ENCODE measurements around the gene UBE3A. TPM values are rescaled to one million over a fixed set of nuclear protein-coding genes. Genes with fewer than 3 reads are reported as not detected.
A peak's percentile ranks its signal among the peaks of the same experiment; 100 is the strongest.

UBE3A gene
- total RNA-seq = 178 TPM
- polyA plus RNA-seq = 33.1 TPM

DNA sequence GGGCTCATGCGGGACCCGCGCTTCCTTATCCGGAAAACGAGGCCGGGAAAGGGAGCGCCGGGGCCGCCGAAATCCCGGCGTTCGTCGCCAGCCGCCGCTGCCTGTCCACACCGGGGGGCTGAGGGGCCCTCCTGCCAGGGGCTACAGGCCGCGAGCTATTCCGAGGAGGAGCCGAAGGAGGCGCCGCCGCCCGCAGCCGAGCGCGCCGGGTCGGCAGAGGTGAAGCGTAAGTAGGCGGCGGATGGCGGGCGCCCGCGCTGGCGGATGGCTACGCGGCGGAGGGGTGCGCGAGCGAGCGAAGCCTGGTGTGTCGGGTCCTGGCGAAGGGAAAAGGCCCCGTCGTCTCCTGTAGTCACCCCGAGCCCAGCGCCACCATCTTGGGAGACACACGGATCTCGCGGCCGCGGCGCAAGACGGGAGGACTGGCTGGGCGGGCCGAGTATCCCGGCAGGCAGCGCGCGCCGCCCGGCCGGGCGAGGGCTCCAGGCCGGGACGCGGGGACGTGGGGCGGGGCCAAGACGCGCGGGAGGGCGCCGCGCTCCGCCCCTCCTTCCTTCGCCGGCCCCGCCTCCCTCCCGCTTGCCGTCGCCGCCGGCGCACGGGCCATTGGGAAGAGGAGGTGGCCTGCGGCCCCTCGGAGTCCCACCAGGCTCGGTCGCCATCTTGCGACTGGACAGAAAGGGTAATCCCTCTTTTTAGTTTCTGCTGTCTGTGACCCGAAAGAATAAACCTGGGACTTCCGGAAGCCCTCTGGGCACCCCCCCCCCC lies at the start of gene UBE3A:
Gene UBE3A, minus strand, starts transcription at position 424 of the 768 bp plus-strand sequence. CDS start 29,917 bp downstream, outside the sequence.
- peak; percentile 73 for DNase-seq (ENCODE audit: extremely low spot score)
- Histone ChIP-seq H3K4me3 (ENCODE audit: low read depth, low read length) (peak within 1 kb of the TSS; percentile 82), H3K27ac (ENCODE audit: low read depth) (peak within 1 kb of the TSS; percentile 96), H3K4me1 (ENCODE audit: insufficient read depth) (peaks cover 1% of the 10 kb centered on the region), H3K36me3 (ENCODE audit: insufficient read depth) (no peaks in the 10 kb centered on the region)
- under 1% methylated on average over 93 of the region's 97 CpGs for WGBS

DNA sequence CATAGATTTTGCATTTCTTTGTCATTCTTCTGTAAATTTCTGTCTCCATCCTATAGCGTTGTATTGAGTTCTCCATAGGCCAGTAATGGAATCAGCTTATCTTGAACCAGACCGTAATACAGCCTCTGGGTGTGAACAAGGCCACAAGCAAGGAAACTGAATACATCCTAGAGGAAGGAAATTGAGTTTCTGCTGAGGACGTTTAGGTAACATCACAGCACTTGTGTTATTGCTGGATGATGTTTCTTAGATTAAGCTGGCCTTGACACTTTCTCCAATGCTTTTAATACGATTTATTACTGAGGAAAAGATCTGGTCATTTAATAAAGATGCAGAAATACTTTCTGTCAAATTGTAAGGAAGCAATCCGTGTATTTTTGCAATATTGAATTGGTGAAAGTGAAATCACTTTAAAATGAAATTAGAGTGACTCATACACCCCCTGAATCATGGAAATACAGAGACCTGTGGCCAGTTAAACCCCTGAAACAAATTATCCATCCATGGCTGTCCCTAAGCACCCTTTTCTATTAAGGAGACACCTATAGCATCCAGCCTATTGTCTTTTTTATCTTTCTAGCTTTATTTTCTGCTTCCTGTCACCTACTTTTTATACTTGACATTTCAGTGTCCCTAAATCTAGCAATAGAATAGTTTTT lies 48.5 kb upstream of the UBE3A start:
- 37% methylated on average over 5 of the region's 5 CpGs for WGBS
- H3K27ac ChIP-seq (ENCODE audit: low read depth) = no peak overlapping the region
- no peaks in the 10 kb centered on the region for H3K36me3 ChIP-seq (ENCODE audit: insufficient read depth)
- DNase-seq (ENCODE audit: extremely low spot score) = no peak
- no peak overlapping the region for H3K4me3 ChIP-seq (ENCODE audit: low read depth, low read length)
- no peaks in the 10 kb centered on the region for H3K4me1 ChIP-seq (ENCODE audit: insufficient read depth)

DNA sequence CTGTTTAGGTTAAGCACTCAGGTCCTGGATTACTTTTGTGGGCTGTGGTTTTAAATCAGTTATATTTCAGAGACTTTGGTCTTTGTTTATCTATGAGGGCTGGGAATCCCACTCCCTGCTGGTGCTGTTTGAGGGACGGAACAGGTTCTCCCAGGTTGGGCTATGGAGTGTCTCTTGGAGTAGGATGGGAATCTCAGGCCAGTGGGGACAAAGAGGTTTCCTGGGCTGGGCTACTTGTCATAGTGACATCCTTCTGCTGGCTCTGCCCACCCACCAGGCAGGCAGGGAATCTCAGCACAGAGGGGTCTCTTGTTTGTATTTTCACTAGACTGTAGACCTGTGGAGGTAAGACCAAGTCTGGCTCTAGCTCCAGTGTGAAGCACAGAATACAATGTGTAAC lies 47.2 kb upstream of the UBE3A start:
- no peaks in the 10 kb centered on the region for H3K36me3 ChIP-seq (ENCODE audit: insufficient read depth)
- no peak overlapping the region for H3K27ac ChIP-seq (ENCODE audit: low read depth)
- no peak overlapping the region for H3K4me3 ChIP-seq (ENCODE audit: low read depth, low read length)
- WGBS = 49% methylated on average over 1 of the region's 1 CpG
- no peak for DNase-seq (ENCODE audit: extremely low spot score)
- no peaks in the 10 kb centered on the region for H3K4me1 ChIP-seq (ENCODE audit: insufficient read depth)

DNA sequence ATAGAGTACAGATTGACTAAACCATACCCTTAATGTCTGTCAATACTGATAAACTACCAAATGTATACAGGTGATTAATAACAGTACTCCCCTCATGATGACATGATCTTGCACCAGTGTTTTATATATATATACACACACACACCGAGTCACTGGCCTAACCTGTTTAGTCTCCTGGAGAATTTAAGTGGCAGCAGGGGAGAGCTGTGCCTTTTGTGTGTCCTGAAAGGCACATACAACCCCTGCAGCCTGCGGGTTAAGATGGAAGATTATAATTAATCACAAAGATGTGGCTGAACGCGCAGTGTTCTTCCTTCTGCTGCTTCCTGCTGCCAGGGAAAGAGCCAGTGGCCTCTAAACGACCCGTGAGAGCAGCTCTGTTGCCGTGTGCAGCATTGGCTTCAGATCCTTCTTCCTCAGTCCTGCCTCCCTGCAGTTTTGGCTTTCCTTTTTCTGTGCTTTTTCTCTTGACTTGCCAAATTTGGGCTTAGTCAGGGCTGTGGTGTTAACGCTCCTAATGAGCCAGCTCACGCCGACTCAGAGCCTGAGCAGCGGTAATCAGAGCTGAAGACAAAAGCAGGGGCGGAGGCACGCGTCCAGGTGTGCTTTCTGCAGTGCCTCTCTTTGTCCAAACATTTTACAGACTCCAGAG lies 42.5 kb upstream of the UBE3A start:
- Histone ChIP-seq H3K36me3 (ENCODE audit: insufficient read depth) (no peaks in the 10 kb centered on the region), H3K4me3 (ENCODE audit: low read depth, low read length) (no peak overlapping the region), H3K4me1 (ENCODE audit: insufficient read depth) (no peaks in the 10 kb centered on the region), H3K27ac (ENCODE audit: low read depth) (no peak overlapping the region)
- DNase-seq (ENCODE audit: extremely low spot score) = peak; percentile 14
- WGBS = 14% methylated on average over 14 of the region's 14 CpGs

DNA sequence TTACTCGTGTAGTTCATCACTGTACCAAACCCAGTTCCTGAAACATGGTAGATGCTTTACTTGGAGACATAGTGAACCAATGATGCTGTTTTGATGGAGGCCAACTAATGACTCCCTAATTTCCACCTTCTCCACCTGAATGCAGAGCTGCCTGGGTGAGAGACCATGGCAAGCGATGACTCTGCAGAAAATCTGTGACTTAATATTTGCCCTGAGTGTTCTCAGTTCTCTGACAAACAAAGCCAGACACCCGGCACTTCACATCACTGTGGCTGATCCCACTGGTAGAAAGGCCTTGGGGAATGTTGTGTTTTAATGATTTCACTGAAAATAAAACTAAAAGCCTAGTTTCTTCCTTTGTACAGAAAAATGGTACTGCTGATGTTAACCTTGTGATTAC lies 39.5 kb upstream of the UBE3A start:
- H3K4me1 ChIP-seq (ENCODE audit: insufficient read depth) = no peaks in the 10 kb centered on the region
- WGBS = 94% methylated on average over 3 of the region's 3 CpGs

DNA sequence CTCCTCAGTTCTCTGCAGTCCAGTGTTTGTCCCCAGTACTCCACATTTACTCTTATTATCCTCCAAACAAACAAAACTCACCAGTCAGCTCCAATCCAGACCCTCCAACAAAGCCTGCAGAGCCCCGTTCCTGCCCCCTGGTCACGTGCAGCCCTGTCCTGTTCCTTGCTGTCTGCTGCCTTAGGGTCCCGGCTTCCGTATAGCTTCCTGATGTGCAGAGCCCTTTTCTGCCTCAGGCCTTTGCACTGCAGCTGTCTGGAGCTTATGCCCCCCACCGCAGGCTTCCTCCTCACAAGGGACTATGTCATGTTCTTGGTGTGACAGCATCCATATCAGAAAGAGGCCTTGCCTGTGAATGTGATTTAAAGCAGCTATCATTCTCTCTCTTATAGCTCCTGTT lies 39.0 kb upstream of the UBE3A start:
- no peak overlapping the region for H3K4me3 ChIP-seq (ENCODE audit: low read depth, low read length)
- 84% methylated on average over 5 of the region's 5 CpGs for WGBS
- H3K4me1 ChIP-seq (ENCODE audit: insufficient read depth) = no peaks in the 10 kb centered on the region
- no peak for DNase-seq (ENCODE audit: extremely low spot score)
- H3K27ac ChIP-seq (ENCODE audit: low read depth) = no peak overlapping the region
- H3K36me3 ChIP-seq (ENCODE audit: insufficient read depth) = no peaks in the 10 kb centered on the region

More for the DNA sequence above, 39.5 kb upstream of the UBE3A start:
- Histone ChIP-seq H3K36me3 (ENCODE audit: insufficient read depth) (no peaks in the 10 kb centered on the region), H3K27ac (ENCODE audit: low read depth) (no peak overlapping the region), H3K4me3 (ENCODE audit: low read depth, low read length) (no peak overlapping the region)
- no peak for DNase-seq (ENCODE audit: extremely low spot score)

DNA sequence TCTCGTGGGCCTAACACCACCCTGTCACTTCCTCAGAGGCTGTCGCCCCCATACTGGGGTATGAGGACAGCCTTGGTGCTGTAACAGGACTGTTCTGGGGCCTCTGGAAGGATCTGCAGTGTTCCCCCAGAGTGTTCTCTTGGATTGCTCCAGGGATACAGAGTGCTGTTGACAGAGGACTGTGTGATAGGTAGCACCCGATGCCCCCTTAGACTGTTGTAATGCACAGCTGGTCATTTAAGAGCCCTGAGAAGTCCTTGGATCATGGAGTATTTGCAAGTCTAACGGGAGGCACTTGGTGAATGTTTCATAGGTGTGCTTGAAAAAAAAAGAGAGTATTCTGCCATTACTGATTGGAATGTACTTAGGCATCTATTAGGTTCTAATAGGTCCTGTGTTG lies 35.4 kb upstream of the UBE3A start:
- H3K27ac ChIP-seq (ENCODE audit: low read depth) = no peak overlapping the region
- no peaks in the 10 kb centered on the region for H3K4me1 ChIP-seq (ENCODE audit: insufficient read depth)
- H3K4me3 ChIP-seq (ENCODE audit: low read depth, low read length) = no peak overlapping the region
- H3K36me3 ChIP-seq (ENCODE audit: insufficient read depth) = no peaks in the 10 kb centered on the region
- no peak for DNase-seq (ENCODE audit: extremely low spot score)
- WGBS = 87% methylated on average over 4 of the region's 4 CpGs

DNA sequence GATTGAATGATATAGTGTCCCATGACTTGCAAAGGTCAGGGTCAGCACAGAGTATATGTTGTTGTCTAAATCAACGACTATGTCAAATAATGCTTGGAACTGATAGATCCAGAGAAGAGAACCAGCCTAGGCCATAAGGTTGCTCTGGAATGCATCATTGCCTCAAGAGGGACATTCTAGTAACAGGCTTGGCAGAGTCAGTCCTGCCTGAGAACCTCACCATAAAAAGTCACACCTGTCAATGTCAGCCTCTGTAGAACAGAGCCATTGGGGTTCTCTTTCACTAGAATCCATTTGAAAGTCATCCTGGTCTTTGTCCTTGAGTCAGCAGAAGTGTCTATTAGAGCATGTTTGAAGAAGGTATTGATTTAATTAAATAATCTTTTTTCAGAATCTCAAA lies 31.4 kb upstream of the UBE3A start:
- no peak overlapping the region for H3K4me3 ChIP-seq (ENCODE audit: low read depth, low read length)
- WGBS = 86% methylated on average over 1 of the region's 1 CpG
- no peaks in the 10 kb centered on the region for H3K36me3 ChIP-seq (ENCODE audit: insufficient read depth)
- H3K27ac ChIP-seq (ENCODE audit: low read depth) = no peak overlapping the region
- H3K4me1 ChIP-seq (ENCODE audit: insufficient read depth) = no peaks in the 10 kb centered on the region
- DNase-seq (ENCODE audit: extremely low spot score) = no peak

DNA sequence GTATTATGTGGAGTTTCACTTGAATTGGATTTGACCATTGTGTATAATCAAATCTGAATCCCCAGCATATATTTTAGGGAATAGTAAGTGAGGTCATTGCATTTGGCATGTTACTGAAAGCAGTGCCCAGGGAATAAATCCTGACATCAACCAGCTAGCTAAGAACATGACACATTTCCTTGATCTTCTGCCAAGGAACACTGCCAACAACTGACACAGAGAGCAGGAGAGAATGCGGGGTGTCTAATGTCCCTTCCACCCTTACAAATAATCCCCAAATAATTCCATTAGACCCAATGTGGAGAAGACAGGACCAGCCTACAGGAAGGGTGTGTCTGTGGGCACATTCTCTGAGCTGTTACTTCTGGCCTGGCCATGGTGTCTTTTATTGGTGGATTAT lies 30.6 kb upstream of the UBE3A start:
- Histone ChIP-seq H3K36me3 (ENCODE audit: insufficient read depth) (no peaks in the 10 kb centered on the region), H3K4me3 (ENCODE audit: low read depth, low read length) (no peak overlapping the region), H3K27ac (ENCODE audit: low read depth) (no peak overlapping the region), H3K4me1 (ENCODE audit: insufficient read depth) (no peaks in the 10 kb centered on the region)
- WGBS = 42% methylated on average over 1 of the region's 1 CpG
- DNase-seq (ENCODE audit: extremely low spot score) = no peak

DNA sequence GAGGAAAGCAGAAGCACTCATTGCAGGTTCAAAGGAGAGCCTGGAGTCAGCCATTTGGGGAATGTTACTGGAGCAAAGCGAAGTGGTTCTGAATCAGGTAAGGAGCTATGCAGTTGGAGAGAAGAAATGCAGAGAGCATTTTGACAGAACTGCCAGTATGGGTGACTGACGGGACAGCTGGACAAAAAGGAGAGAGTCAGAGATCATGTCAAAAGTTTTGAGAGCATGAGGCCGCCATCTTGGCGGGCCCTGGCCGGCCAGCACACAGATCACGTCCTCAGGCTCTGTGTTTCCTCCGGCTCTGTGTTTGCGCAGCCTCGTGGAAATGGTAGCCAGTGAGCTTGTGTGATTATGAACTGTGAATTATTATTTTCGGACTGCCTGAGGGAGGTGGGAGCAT lies 29.8 kb upstream of the UBE3A start:
- Histone ChIP-seq H3K27ac (ENCODE audit: low read depth) (no peak overlapping the region), H3K4me3 (ENCODE audit: low read depth, low read length) (no peak overlapping the region), H3K4me1 (ENCODE audit: insufficient read depth) (no peaks in the 10 kb centered on the region), H3K36me3 (ENCODE audit: insufficient read depth) (no peaks in the 10 kb centered on the region)
- DNase-seq (ENCODE audit: extremely low spot score) = no peak
- 93% methylated on average over 10 of the region's 10 CpGs for WGBS

DNA sequence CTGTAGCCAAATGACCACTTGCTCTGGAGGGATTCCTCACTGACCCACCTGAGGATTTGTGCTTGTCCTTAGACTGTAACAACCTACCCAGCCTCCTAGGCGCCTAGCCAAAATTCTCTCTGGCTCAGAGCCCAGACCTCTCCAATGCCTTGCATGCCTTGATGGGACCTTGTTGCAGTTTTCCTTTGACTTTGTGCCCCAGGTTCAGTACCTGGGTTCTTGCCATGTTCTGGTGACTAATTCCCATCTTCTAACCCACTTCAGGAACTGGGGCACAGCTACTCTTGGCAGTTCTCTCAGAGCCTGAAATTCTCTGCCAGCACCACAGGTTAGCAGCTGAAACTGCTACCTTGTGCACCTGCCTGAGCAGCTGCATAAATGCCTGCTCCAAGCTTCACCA lies 27.0 kb upstream of the UBE3A start:
- Histone ChIP-seq H3K27ac (ENCODE audit: low read depth) (no peak overlapping the region), H3K36me3 (ENCODE audit: insufficient read depth) (no peaks in the 10 kb centered on the region), H3K4me3 (ENCODE audit: low read depth, low read length) (no peak overlapping the region), H3K4me1 (ENCODE audit: insufficient read depth) (no peaks in the 10 kb centered on the region)
- 80% methylated on average over 1 of the region's 1 CpG for WGBS
- DNase-seq (ENCODE audit: extremely low spot score) = no peak

DNA sequence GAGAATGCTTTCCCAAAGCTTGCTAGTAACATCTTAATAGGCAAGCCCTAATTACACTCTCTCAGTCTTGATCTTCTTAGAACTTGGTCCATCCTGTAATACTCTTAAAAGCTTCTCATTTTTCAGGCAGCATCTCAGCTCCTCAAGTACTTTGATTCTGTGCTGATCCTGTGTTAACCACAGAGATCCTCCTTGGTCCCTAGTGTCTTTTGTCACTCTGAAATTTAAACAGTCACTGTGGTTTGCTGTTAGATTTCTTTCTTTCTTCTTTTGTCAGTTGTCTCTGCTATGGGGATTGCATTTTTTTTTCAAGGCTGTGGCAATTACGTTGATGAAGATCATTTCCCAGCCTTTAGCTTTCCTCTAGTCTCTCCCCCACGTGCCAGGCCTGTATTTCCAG lies 26.0 kb upstream of the UBE3A start:
- Histone ChIP-seq H3K4me3 (ENCODE audit: low read depth, low read length) (no peak overlapping the region), H3K4me1 (ENCODE audit: insufficient read depth) (no peaks in the 10 kb centered on the region), H3K36me3 (ENCODE audit: insufficient read depth) (no peaks in the 10 kb centered on the region), H3K27ac (ENCODE audit: low read depth) (no peak overlapping the region)
- WGBS = 60% methylated on average over 2 of the region's 2 CpGs
- no peak for DNase-seq (ENCODE audit: extremely low spot score)

DNA sequence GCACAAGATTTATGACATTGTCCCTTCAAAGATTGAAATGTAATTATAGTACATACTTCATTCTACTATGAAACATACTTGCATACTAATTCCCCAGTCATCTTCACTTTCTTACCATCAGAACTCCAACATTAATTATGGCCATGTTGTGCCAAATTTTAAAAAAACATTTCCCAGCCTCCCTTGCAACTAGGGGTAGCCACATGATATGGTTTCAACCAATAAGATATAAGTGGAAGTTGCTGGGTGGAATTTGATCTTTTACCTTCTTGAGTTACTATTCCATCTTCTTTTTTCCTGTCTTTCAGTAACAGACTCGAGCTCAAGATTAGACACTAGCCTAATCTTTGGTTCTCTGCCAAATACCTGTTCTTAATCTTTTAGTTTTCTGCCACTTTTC lies 25.6 kb upstream of the UBE3A start:
- H3K4me3 ChIP-seq (ENCODE audit: low read depth, low read length) = no peak overlapping the region
- no peak for DNase-seq (ENCODE audit: extremely low spot score)
- H3K4me1 ChIP-seq (ENCODE audit: insufficient read depth) = no peaks in the 10 kb centered on the region
- WGBS = 0% methylated on average over 1 of the region's 1 CpG
- no peak overlapping the region for H3K27ac ChIP-seq (ENCODE audit: low read depth)
- no peaks in the 10 kb centered on the region for H3K36me3 ChIP-seq (ENCODE audit: insufficient read depth)

DNA sequence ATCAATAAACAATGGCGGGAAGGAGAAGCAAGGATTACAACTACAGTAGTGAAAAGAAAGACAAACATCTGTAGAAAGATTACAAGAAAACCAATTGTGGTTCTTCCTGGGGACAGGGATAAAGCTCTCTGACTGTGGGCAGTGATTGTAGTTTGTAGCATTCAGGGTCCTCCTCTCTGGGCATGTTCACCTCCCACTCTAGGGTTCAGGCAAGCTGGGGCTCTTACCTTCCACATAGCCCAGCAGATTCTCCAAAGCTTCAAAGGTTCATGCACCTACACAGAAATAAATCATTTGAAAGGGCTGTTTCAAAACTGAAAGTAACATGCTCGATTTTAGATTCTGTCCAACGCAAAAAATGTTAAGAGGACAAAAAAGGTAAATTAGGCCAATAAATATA lies 17.4 kb upstream of the UBE3A start:
- Histone ChIP-seq H3K4me1 (ENCODE audit: insufficient read depth) (no peaks in the 10 kb centered on the region), H3K36me3 (ENCODE audit: insufficient read depth) (no peaks in the 10 kb centered on the region), H3K4me3 (ENCODE audit: low read depth, low read length) (no peak overlapping the region), H3K27ac (ENCODE audit: low read depth) (no peak overlapping the region)
- 83% methylated on average over 3 of the region's 3 CpGs for WGBS
- DNase-seq (ENCODE audit: extremely low spot score) = no peak
